ENCODE data around the gene INPP5J.

GRCh38 chr22:31136711-31137110 is 13.9 kb downstream of the INPP5J start:
- TF ChIP-seq CTCF (IDR thresholded peaks at IDR 0.05) (no peak), POLR2A (IDR thresholded peaks at IDR 0.05) (no peak), POLR2AphosphoS5 (IDR thresholded peaks at IDR 0.05) (no peak)
